ENCODE data around the gene WSCD1.

GRCh38 chr17:6021627-6022026 lies 48.6 kb upstream of the WSCD1 start:
- no peak for TF ChIP-seq CTCF (conservative IDR thresholded peaks at IDR 0.05; ENCODE audit: low read depth, low read length)
- TF ChIP-seq EZH2 (IDR thresholded peaks at IDR 0.05; ENCODE audit: low read length, unreplicated experiment) = no peak
